Measurements from ENCODE around the gene IRX6. TPM values are rescaled to one million over a fixed set of nuclear protein-coding genes. Genes with fewer than 3 reads are reported as not detected.

The IRX6 gene
- total and polyA plus RNA-seq, 2 experiments from 2014 or later, result 0.10 TPM; not detected in 1

DNA sequence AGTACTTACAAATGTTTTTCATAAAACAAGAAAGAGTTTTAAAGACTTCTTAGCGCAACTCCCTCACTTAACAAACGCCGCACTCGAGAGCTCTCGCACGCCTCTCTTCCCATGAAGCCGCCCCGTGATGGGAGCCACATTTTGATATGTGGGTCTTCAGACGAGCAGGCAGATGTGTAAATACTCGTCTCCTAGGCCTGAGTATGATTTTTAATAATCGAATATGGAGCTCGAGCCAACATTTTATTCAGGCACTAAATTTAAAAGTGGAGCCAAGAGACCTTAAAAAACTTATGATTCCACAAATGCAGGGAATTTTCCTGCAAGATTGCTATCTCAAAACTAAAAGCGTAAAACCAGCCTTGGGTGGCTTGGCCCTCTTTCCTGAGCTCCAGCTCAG, 55.4 kb downstream of the IRX6 start:
- Histone ChIP-seq H3K4me3 (no peak overlapping the region), H3K27me3 (ENCODE audit: insufficient read depth) (no peaks in the 10 kb centered on the region), H4K20me1 (replicated peaks; ENCODE audit: insufficient read depth) (no peaks in the 10 kb centered on the region), H3K36me3 (ENCODE audit: insufficient read depth) (no peaks in the 10 kb centered on the region), H2AFZ (no peak overlapping the region), H3K79me2 (replicated peaks; ENCODE audit: insufficient read depth) (no peaks in the 10 kb centered on the region), H3K27ac (ENCODE audit: low read depth) (no peak overlapping the region), H3K4me1 (ENCODE audit: insufficient read depth) (no peaks in the 10 kb centered on the region), H3K9me2 (ENCODE audit: insufficient read depth) (no peaks in the 10 kb centered on the region), H3F3A (replicated peaks; ENCODE audit: low read depth) (no peaks in the 10 kb centered on the region), H3K4me2 (no peak overlapping the region)
- H3K36me3 Mint-ChIP-seq (ENCODE audit: low read depth), result no peaks in the 10 kb centered on the region
- TF ChIP-seq, protein P1, sequence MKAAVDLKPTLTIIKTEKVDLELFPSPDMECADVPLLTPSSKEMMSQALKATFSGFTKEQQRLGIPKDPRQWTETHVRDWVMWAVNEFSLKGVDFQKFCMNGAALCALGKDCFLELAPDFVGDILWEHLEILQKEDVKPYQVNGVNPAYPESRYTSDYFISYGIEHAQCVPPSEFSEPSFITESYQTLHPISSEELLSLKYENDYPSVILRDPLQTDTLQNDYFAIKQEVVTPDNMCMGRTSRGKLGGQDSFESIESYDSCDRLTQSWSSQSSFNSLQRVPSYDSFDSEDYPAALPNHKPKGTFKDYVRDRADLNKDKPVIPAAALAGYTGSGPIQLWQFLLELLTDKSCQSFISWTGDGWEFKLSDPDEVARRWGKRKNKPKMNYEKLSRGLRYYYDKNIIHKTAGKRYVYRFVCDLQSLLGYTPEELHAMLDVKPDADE (IDR thresholded peaks at IDR 0.05), result no peak
- TF ChIP-seq EZH2phosphoT487 (IDR thresholded peaks at IDR 0.05; ENCODE audit: unreplicated experiment) (no peak), STAT1 (IDR thresholded peaks at IDR 0.05; ENCODE audit: unreplicated experiment) (no peak), POLR2AphosphoS5 (IDR thresholded peaks at IDR 0.05; ENCODE audit: low read depth) (no peak), CREB1 (CRISPR knock-in tag; IDR thresholded peaks at IDR 0.05; ENCODE audit: low read depth) (no peak), EZH2 (IDR thresholded peaks at IDR 0.05; ENCODE audit: low read depth, unreplicated experiment) (no peak), ZNF114 (CRISPR knock-in tag; IDR thresholded peaks at IDR 0.05) (no peak), ZNF331 (CRISPR knock-in tag; IDR thresholded peaks at IDR 0.05; ENCODE audit: low read depth) (no peak), JUNB (IDR thresholded peaks at IDR 0.05; ENCODE audit: unreplicated experiment) (no peak), NANOG (IDR thresholded peaks at IDR 0.05; ENCODE audit: borderline replicate concordance) (no peak)
- TF ChIP-seq, protein P2, sequence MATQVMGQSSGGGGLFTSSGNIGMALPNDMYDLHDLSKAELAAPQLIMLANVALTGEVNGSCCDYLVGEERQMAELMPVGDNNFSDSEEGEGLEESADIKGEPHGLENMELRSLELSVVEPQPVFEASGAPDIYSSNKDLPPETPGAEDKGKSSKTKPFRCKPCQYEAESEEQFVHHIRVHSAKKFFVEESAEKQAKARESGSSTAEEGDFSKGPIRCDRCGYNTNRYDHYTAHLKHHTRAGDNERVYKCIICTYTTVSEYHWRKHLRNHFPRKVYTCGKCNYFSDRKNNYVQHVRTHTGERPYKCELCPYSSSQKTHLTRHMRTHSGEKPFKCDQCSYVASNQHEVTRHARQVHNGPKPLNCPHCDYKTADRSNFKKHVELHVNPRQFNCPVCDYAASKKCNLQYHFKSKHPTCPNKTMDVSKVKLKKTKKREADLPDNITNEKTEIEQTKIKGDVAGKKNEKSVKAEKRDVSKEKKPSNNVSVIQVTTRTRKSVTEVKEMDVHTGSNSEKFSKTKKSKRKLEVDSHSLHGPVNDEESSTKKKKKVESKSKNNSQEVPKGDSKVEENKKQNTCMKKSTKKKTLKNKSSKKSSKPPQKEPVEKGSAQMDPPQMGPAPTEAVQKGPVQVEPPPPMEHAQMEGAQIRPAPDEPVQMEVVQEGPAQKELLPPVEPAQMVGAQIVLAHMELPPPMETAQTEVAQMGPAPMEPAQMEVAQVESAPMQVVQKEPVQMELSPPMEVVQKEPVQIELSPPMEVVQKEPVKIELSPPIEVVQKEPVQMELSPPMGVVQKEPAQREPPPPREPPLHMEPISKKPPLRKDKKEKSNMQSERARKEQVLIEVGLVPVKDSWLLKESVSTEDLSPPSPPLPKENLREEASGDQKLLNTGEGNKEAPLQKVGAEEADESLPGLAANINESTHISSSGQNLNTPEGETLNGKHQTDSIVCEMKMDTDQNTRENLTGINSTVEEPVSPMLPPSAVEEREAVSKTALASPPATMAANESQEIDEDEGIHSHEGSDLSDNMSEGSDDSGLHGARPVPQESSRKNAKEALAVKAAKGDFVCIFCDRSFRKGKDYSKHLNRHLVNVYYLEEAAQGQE (IDR thresholded peaks at IDR 0.05; ENCODE audit: unreplicated experiment), result no peak
- TF ChIP-seq, protein P3, sequence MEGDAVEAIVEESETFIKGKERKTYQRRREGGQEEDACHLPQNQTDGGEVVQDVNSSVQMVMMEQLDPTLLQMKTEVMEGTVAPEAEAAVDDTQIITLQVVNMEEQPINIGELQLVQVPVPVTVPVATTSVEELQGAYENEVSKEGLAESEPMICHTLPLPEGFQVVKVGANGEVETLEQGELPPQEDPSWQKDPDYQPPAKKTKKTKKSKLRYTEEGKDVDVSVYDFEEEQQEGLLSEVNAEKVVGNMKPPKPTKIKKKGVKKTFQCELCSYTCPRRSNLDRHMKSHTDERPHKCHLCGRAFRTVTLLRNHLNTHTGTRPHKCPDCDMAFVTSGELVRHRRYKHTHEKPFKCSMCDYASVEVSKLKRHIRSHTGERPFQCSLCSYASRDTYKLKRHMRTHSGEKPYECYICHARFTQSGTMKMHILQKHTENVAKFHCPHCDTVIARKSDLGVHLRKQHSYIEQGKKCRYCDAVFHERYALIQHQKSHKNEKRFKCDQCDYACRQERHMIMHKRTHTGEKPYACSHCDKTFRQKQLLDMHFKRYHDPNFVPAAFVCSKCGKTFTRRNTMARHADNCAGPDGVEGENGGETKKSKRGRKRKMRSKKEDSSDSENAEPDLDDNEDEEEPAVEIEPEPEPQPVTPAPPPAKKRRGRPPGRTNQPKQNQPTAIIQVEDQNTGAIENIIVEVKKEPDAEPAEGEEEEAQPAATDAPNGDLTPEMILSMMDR (conservative IDR thresholded peaks at IDR 0.05; ENCODE audit: low read depth in 2 of 2), result no peak
- TF ChIP-seq, protein P4, sequence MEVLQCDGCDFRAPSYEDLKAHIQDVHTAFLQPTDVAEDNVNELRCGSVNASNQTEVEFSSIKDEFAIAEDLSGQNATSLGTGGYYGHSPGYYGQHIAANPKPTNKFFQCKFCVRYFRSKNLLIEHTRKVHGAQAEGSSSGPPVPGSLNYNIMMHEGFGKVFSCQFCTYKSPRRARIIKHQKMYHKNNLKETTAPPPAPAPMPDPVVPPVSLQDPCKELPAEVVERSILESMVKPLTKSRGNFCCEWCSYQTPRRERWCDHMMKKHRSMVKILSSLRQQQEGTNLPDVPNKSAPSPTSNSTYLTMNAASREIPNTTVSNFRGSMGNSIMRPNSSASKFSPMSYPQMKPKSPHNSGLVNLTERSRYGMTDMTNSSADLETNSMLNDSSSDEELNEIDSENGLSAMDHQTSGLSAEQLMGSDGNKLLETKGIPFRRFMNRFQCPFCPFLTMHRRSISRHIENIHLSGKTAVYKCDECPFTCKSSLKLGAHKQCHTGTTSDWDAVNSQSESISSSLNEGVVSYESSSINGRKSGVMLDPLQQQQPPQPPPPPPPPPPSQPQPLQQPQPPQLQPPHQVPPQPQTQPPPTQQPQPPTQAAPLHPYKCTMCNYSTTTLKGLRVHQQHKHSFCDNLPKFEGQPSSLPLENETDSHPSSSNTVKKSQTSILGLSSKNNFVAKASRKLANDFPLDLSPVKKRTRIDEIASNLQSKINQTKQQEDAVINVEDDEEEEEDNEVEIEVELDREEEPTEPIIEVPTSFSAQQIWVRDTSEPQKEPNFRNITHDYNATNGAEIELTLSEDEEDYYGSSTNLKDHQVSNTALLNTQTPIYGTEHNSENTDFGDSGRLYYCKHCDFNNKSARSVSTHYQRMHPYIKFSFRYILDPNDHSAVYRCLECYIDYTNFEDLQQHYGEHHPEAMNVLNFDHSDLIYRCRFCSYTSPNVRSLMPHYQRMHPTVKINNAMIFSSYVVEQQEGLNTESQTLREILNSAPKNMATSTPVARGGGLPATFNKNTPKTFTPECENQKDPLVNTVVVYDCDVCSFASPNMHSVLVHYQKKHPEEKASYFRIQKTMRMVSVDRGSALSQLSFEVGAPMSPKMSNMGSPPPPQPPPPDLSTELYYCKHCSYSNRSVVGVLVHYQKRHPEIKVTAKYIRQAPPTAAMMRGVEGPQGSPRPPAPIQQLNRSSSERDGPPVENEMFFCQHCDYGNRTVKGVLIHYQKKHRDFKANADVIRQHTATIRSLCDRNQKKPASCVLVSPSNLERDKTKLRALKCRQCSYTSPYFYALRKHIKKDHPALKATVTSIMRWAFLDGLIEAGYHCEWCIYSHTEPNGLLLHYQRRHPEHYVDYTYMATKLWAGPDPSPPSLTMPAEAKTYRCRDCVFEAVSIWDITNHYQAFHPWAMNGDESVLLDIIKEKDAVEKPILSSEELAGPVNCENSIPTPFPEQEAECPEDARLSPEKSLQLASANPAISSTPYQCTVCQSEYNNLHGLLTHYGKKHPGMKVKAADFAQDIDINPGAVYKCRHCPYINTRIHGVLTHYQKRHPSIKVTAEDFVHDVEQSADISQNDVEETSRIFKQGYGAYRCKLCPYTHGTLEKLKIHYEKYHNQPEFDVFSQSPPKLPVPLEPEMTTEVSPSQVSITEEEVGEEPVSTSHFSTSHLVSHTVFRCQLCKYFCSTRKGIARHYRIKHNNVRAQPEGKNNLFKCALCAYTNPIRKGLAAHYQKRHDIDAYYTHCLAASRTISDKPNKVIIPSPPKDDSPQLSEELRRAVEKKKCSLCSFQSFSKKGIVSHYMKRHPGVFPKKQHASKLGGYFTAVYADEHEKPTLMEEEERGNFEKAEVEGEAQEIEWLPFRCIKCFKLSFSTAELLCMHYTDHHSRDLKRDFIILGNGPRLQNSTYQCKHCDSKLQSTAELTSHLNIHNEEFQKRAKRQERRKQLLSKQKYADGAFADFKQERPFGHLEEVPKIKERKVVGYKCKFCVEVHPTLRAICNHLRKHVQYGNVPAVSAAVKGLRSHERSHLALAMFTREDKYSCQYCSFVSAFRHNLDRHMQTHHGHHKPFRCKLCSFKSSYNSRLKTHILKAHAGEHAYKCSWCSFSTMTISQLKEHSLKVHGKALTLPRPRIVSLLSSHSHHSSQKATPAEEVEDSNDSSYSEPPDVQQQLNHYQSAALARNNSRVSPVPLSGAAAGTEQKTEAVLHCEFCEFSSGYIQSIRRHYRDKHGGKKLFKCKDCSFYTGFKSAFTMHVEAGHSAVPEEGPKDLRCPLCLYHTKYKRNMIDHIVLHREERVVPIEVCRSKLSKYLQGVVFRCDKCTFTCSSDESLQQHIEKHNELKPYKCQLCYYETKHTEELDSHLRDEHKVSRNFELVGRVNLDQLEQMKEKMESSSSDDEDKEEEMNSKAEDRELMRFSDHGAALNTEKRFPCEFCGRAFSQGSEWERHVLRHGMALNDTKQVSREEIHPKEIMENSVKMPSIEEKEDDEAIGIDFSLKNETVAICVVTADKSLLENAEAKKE (CRISPR knock-in tag; IDR thresholded peaks at IDR 0.05), result no peak
- no peaks in the 10 kb centered on the region for H3K9me3 Mint-ChIP-seq
- H3K27ac Mint-ChIP-seq, result no peak overlapping the region
- H3K4me3 Mint-ChIP-seq, result no peak overlapping the region
- H3K27me3 Mint-ChIP-seq (ENCODE audit: insufficient read depth, low read depth, poor library complexity), result no peaks in the 10 kb centered on the region
- ATAC-seq (no peak), DNase-seq (ENCODE audit: low spot score) (no peak)
- peaks cover 3% of the 10 kb centered on the region; the same call in 2 of the 3 replicates for H3K4me1 Mint-ChIP-seq

All from GM23338 (cell line).